GM19099 (cell line): ENCODE data around the gene KLHDC7B.

Experiments used
- POLR2A ChIP-seq: IDR thresholded peaks from 3 replicates; pipeline ENCODE4 v1.6.1; 2011; ENCODE audit warnings: low read depth; ENCODE audit not compliant: insufficient read length; ENCODE audit errors: extremely low read depth

Gene KLHDC7B

DNA sequence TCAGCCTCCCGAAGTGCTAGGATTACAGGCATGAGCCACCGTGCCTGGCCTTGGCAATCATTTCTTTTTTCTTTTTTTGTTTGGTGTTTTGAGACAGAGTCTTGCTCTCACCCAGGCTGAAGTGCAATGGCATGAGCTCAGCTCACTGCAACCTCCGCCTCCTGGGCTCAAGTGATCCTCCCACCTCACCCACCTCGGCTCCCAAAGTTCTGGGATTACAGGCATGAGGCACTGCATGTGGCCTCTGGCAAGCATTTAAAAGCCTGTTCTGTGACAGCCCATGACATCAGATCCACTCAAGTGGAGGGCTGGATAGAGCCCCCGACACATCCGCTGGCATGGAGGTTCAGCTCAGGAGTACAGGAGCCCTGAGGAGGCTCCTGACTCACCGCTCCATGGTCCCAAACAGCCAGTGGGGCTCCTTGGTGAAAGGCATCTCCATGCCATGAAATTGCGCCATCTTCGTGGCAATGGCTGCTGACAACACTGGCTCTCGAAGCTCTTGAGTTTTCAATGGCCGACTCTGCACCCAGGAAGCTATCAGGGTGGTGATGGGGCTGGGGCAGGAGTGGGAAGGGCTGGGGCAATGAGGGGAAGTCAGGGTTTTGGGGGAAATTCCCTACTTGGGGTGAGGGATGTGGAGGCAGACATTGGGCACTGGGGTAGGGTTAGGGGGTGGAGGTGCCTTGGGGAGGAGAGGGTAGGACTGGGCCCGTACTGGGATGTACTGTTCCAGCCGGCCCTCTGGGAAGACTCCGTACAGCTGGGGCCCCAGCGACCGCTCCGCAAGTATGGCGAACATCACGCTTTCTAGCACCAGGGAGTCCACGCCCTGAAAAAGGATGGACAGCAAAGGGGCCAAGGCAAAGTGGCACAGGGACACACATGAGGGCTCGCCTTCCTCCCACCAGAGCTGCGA is 35.6 kb downstream of the KLHDC7B start:
- TF ChIP-seq POLR2A: no peak

DNA sequence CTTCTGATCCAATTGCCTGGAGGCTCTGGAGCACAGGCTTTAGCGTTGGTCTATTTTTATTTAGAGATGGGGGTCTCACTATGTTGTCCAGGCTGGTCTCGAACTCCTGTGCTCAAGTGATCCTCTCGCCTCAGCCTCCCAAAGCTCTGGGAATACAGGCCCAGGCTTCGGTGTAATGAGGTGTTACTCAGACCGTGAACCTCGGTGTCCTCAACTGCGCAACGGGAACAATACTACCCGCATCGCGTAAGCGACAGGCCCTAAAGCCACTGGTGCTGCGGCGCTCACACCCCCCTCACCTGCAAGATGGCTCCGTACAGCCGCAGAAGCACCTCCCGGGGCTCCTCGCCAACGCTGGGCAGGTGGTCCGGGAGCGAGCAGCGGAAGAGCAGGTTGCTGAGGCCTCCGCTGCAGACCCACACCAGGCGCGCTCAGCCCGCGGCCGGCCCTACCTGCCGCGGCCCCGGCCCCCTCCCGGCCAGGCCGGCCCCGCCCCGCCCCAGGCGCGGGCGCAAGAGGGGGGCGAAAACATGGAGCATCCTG is 36.3 kb downstream of the KLHDC7B start:
- no peak for TF ChIP-seq POLR2A

DNA sequence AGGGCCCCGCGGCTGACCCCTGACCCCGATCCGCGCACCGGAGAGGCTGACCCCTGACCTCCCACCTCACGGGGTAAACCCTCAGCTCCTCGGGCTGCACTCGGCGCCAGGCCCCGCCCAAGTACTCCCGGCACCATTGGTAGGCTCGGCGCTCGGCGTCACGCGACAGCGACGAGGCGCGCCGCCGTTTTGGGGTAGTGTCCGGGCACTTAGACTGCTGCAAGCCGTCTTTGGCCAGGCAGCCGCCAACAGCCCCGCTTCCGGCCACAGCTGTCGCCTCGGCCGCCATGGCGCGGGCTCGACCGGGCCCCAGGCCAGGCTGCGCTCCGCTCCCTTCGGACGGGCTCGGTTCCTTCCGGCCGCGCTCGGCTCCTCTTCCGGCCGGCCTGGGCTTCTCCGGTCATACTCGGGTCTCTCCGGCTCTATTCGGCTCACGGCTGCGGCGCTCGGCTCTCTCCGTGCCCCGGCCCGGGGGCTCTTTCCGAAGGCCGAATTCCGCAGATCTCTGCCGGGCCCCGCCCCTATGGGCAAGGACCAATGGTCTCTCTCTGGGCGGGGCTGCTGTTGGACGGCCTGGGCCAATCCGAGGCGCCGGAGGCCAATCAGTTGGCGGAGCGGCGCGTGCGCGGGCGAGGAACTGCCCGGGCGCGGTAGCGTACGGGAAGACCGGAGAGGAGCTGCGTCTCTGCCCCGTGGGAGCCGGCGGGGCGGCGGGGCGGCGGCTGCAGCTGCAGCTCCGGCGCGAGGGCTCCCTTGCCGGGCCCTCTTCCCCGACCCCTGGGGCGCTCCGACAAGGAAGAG is 37.0 kb downstream of the KLHDC7B start, which contains the start of gene CHKB:
Gene CHKB (minus strand): TSS at position 357 of the 801 bp plus-strand sequence. CDS start 68 bp downstream, at position 289.
- TF ChIP-seq POLR2A: peak; percentile 84

DNA sequence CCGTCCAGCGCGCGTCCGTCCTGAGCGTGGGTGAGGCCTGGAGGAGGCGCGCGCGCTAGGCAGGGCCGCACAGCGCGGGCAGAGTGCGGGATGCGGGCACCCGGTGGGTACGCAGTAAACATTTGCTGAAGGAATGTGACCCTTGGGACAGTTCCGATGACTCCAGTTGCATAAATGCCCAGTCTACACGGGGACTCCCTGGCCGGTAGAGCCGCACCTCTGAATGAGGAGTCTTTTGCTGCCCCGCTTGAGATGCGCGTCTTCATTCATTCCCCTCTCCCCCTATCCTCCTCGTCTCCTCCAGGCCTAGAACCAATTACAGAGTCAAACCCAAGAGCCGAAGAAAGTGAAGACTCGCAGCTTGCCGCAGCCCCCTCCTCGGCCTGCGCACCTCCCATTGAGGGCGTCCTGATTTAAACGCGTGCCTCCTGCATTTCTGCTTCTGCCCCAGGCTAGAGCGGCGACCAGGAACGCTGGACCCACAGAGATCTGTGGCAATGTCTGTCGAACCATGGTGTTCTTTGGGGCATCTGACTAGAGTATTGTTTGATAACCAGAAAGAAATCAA is 37.7 kb downstream of the KLHDC7B start:
- no peak for TF ChIP-seq POLR2A

DNA sequence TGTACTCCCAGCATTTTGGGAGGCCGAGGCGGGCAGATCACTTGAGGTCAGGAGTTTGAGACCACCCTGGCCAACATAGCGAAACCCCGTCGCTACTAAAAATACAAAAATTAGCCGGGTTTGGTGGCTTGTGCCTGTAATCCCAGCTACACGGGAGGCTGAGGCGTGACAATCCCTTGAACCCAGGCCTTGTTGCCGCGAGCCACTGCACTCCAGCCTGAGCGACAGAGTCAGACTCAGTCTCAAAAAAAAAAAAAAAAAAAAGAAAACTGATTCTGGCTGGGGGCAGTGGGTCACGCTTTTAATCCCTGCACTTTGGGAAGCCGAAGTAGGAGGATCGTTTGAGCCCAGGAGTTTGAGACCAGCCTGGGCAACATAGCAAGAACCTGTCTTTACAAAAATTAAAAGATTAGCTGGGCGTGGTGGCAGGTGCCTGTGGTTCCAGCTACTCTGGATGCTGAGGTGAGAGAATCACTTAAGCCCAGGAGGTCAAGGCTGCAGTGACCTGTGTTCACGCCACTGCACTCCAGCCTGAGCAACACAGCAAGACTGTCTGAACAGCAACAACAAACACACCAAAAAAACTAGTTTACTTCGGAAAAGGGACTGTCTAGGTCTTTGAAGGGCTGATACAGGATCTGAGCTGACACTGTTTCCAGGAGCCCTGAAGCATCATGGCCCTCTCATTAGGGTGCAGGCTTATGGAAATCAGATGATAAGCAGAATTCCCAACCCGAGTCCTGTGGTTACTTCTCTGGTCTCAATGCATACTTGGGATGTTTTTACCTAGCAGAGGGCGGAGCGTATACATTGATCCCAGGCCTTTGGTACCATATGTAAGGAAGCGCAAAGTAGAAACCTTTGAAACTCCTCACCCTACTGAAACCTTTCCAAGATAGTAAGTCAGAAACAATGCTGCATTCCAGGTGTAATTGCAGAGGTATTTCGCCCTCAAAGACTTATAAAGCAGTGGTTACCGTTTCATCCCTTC is 38.7 kb downstream of the KLHDC7B start:
- TF ChIP-seq POLR2A: no peak

DNA sequence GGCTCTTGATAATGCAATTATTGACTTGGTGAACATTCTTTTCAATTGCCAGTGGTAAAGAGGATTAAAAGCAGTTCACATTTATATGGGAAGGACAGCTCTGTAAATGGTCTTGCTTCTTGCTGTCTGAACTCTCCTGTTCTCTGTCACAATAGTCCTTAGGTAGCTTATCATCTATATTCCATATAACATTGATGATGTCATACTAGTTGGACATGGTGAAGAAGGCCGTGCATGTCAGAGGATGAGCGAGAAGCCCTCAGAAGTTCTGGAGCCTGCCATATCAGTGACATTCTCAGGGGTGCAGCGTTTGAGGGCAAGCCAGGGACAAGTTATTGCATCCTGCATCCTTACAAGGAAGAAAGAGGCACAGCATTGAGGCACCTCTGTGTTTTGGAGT is 39.5 kb downstream of the KLHDC7B start:
- no peak for TF ChIP-seq POLR2A

DNA sequence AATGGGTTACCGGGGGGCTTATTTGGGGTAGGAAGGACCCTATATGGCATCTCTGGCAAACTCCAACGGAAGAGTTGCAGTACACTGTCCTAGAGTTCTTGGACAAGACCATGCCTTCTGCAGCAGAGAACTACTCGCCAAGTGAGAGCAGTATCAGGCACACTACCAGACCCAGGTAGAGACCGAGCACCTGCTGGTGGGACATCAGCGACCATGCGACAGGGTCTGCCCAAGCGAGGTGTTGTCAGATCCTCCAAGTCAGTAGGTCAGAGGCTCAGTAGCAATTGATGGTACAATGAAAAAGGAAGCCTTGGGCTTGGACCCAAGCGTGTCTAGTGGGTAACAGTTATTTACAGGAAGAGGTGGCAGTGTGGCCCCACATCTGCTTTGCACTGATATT is 40.1 kb downstream of the KLHDC7B start:
- no peak for TF ChIP-seq POLR2A

DNA sequence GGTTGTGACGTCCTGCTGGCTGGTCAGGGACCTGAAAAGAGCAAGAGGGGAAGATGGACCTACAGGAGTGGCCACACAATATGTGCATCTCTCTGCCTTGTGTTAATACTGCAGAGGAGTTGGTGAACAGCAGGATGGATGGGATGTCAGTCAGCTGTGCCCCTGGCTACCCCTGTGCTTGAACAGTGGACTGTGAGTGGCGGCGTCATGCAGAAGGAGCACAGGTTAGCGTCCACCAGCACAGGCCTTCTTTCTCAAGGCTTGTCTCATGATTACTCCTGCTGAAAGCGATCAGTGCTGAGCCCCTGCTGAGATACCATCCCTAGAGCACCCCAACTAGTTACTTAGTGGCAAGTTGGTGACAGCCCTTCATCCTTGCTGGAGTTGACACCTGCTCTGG is 40.7 kb downstream of the KLHDC7B start:
- TF ChIP-seq POLR2A: no peak

DNA sequence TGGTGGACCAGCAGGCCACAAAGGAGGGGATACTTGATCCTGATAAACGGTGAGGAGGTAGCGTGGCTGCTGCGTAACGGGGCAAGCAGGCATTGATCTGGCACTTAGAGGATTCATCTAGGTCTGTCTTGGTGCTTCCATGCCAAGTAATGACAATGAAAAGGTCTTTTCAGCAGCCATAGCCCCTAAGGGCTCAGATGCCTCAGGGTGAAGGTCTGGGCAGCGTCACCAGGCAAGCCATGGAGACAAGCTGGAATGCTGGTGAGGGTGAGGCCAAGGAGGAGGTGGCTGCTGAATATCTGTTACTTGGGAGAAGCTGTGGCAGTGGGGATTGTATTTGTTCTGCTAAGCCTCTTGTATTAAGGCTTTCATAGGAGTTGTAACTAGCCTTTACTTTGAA is 41.7 kb downstream of the KLHDC7B start:
- no peak for TF ChIP-seq POLR2A

DNA sequence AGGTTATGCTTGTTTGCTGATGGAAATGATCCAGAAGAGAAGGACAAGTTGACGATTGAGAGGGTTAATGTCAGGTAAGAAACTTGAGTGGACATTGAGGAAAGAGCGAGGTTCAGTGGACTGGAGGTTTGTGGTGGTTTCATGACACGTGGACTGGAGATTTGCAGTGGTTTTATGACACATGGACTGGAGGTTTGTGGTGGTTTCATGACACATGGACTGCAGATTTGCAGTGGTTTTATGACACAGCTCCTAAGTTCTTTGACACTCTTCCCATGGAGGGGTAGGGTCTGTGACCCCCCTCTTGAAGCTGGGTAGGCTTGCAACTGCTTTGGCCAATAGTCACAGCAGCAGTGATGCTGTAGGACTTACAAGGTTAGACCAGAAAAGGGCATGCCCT is 49.5 kb downstream of the KLHDC7B start:
- TF ChIP-seq POLR2A: no peak

DNA sequence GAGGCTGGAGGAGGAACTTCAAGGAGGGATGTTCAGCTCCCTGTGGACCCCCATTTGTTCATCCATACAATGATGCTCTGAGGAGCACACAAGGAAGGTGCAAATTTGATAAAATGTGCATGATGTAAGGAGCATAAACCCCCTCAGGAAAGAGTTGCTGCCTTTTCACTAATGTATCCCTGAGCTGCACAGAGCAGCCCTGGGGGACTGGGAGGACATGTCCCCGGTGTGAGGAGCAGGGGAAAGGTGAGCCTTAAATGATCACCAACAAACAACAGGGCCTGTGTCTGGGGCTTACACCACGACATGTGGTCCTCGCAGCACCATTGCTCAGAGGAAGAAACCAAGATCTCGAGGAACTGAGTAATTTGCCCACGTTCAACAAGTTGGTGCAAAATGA is 51.4 kb downstream of the KLHDC7B start:
- TF ChIP-seq POLR2A: no peak

DNA sequence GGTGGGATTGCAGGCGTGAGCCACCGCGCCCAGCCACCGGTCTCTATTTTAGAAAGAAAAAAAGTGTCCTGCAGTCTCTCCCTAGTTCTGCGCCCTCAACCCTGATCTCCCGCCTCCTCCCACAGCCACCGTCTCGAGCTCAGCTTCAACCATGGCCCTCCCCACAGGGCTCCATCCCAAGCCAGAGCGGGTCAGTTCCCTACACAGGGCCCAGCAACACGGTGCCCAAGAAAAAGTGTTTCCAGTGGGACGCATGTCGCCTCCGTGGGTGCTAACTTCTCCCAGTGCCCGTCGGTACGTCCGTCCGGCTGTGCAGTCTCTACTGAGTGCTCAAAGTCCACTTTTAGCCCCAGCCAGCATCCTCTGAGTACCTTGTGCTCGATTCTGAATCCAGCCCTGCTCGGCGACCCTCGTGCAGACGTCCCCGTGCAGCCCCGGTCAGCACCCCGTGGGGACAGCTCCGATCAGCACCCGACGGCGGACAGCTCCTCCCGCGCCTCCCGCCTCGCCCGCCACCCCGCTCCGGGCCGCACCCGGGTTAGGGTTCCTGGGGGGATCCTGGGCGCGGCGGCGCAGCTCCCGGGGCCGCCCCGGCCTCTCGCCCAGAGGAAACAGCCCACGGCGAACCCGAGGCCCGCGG is 54.2 kb downstream of the KLHDC7B start:
- TF ChIP-seq POLR2A: no peak

DNA sequence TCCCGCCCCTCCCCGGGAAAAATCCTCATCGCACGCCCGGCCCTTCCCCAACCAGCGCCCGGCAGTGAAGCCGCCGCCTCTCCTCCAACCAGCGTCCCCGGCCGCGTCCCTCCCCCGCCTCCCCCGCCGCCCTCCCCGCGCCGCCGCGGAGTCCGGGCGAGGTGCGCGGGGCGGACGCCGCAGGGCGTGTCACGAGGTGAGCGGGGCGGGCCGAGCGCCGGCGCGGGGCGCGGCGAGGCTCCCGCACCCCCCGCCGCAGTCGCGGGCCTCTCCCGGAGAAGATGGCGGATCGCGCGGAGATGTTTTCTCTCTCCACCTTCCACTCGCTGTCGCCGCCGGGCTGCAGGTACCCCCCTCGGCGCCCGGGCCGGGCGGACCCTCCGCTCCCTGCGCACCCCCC is 54.8 kb downstream of the KLHDC7B start, which contains the start of gene MAPK8IP2:
Gene MAPK8IP2 (plus strand): TSS at position 256 of the 400 bp plus-strand sequence. CDS start 26 bp downstream, at position 282.
- TF ChIP-seq POLR2A: no peak
